SU-DHL-6 (cell line): ENCODE results near the gene YEATS2.

Source experiments
- H2AFZ ChIP-seq: fragments of 200-600 bp; sonication (generic); 2 replicates; pipeline ENCODE4 v1.6.1; 2014; ENCODE audit warnings: low read depth, mild to moderate bottlenecking, moderate library complexity, mixed read lengths, antibody characterized with exemption, low read length; ENCODE audit not compliant: severe bottlenecking
- H3F3A ChIP-seq: fragments of 200-600 bp; shearing (Covaris generic); 2 replicates; pipeline ENCODE4 v1.6.0; 2016; ENCODE audit warnings: antibody characterized with exemption, mild to moderate bottlenecking; ENCODE audit not compliant: insufficient read depth
- H3K27ac ChIP-seq: fragments of 200-600 bp; sonication (generic); 2 replicates; pipeline ENCODE4 v1.5.1; 2016; ENCODE audit warnings: low read depth, mild to moderate bottlenecking, low read length, moderate library complexity, mixed read lengths
- H3K27me3 ChIP-seq: fragments of 200-600 bp; sonication (generic), shearing (Covaris generic); 2 replicates; pipeline ENCODE4 v1.6.0; 2014; ENCODE audit warnings: mild to moderate bottlenecking, low read length
- H3K36me3 ChIP-seq: fragments of 200-600 bp; sonication (generic); 2 replicates; pipeline ENCODE4 v1.6.1; 2014; ENCODE audit warnings: mild to moderate bottlenecking, low read length, mixed read lengths
- H3K4me2 ChIP-seq: fragments of 300-600, 200-600 bp; shearing (Covaris generic), sonication (generic); 2 replicates; pipeline ENCODE4 v1.6.0; 2014; ENCODE audit warnings: low read length, low read depth, mild to moderate bottlenecking; ENCODE audit not compliant: poor library complexity, severe bottlenecking
- H3K4me3 ChIP-seq: fragments of 200-600 bp; sonication (generic); 2 replicates; pipeline ENCODE4 v1.5.1; 2014; ENCODE audit warnings: antibody characterized with exemption, low read length, mild to moderate bottlenecking, mixed read lengths; ENCODE audit not compliant: insufficient read depth, poor library complexity, severe bottlenecking
- H3K79me2 ChIP-seq: fragments of 200-600 bp; sonication (generic); 2 replicates; pipeline ENCODE4 v1.6.1; 2014; ENCODE audit warnings: mild to moderate bottlenecking, low read length, moderate library complexity; ENCODE audit not compliant: insufficient read depth
- H3K9ac ChIP-seq: fragments of 200-600 bp; sonication (generic); 2 replicates; pipeline ENCODE4 v1.7.0; 2014; ENCODE audit warnings: mild to moderate bottlenecking, low read length
- H3K9me2 ChIP-seq: fragments of 200-600 bp; sonication (generic); replicated peaks from 2 replicates; pipeline ENCODE4 v1.6.1; 2014; ENCODE audit warnings: low read length; ENCODE audit not compliant: insufficient read depth
- H3K9me3 ChIP-seq: fragments of 200-600 bp; sonication (generic); 2 replicates; pipeline ENCODE4 v1.6.1; 2014; ENCODE audit warnings: low read length, mixed read lengths; ENCODE audit not compliant: insufficient read depth
- H4K20me1 ChIP-seq: fragments of 200-600 bp; sonication (generic); 2 replicates; pipeline ENCODE4 v1.6.1; 2014; ENCODE audit warnings: low read depth, mild to moderate bottlenecking, antibody characterized with exemption, low read length, moderate library complexity, mixed read lengths
- CTCF ChIP-seq: fragments of 200-600 bp; sonication (generic); IDR thresholded peaks from one replicate; pipeline ENCODE4 v1.5.1; 2017; ENCODE audit warnings: antibody characterized with exemption, mild to moderate bottlenecking, low read length, moderate library complexity; ENCODE audit not compliant: insufficient read depth, poor library complexity, severe bottlenecking
- EZH2phosphoT487 ChIP-seq: fragments of 200-600 bp; sonication (generic), shearing (Covaris generic); conservative IDR thresholded peaks from 2 replicates; pipeline ENCODE4 v1.6.1; 2018; ENCODE audit warnings: mild to moderate bottlenecking, antibody characterized with exemption, low read length, moderate library complexity, mixed read lengths

YEATS2 gene

GRCh38 chr3:183690402-183690995 is 7.1 kb upstream of the YEATS2 start:
- no peaks in the 10 kb centered on the region for H3K27me3 ChIP-seq
- H2AFZ ChIP-seq, result no peak overlapping the region
- no peaks in the 10 kb centered on the region for H3K9me2 ChIP-seq
- no peaks in the 10 kb centered on the region for H3K79me2 ChIP-seq
- H3K4me2 ChIP-seq, result no peak overlapping the region
- H3K36me3 ChIP-seq, result no peaks in the 10 kb centered on the region
- no peaks in the 10 kb centered on the region for H4K20me1 ChIP-seq
- H3F3A ChIP-seq, result no peaks in the 10 kb centered on the region
- H3K9me3 ChIP-seq, result no peaks in the 10 kb centered on the region
- H3K27ac ChIP-seq, result no peak overlapping the region
- no peak overlapping the region for H3K9ac ChIP-seq
- TF ChIP-seq EZH2phosphoT487 (no peak), CTCF (no peak)
- no peak overlapping the region for H3K4me3 ChIP-seq

GRCh38 chr3:183692436-183692835 is 5.2 kb upstream of the YEATS2 start:
- Histone ChIP-seq H3K36me3 (no peaks in the 10 kb centered on the region), H4K20me1 (no peaks in the 10 kb centered on the region), H2AFZ (no peak overlapping the region), H3K27me3 (no peaks in the 10 kb centered on the region), H3K9ac (no peak overlapping the region), H3K4me2 (no peak overlapping the region), H3K27ac (no peak overlapping the region), H3F3A (no peaks in the 10 kb centered on the region), H3K4me3 (no peak overlapping the region), H3K9me3 (no peaks in the 10 kb centered on the region), H3K9me2 (no peaks in the 10 kb centered on the region), H3K79me2 (no peaks in the 10 kb centered on the region)
- TF ChIP-seq CTCF (no peak), EZH2phosphoT487 (no peak)

GRCh38 chr3:183695569-183696364 is 1.8 kb upstream of the YEATS2 start:
- H3K4me2 ChIP-seq, result no peak overlapping the region
- H3K9me3 ChIP-seq, result no peaks in the 10 kb centered on the region
- H2AFZ ChIP-seq, result no peak overlapping the region
- no peaks in the 10 kb centered on the region for H4K20me1 ChIP-seq
- H3K79me2 ChIP-seq, result peaks cover 30% of the 10 kb centered on the region
- H3F3A ChIP-seq, result peaks cover 5% of the 10 kb centered on the region
- H3K9me2 ChIP-seq, result no peaks in the 10 kb centered on the region
- no peak overlapping the region for H3K9ac ChIP-seq
- TF ChIP-seq EZH2phosphoT487, result no peak
- no peak for TF ChIP-seq CTCF
- H3K27me3 ChIP-seq, result no peaks in the 10 kb centered on the region
- no peak overlapping the region for H3K27ac ChIP-seq
- H3K36me3 ChIP-seq, result no peaks in the 10 kb centered on the region
- H3K4me3 ChIP-seq, result no peak overlapping the region
